ENCODE measurements around the gene ZNF184. TPM values are rescaled to one million over a fixed set of nuclear protein-coding genes. Genes with fewer than 3 reads are reported as not detected.

The ZNF184 gene
- polyA plus RNA-seq (2013) = 6.0 and 6.4 TPM in 2 replicates

GRCh38 chr6:27472617-27473400, at the start of gene ZNF184:
TSS of gene ZNF184 (minus strand) at chr6:27473105. CDS start at chr6:27472294, 811 bp downstream.
- peak; percentile 99 for DNase-seq
- Histone ChIP-seq H3K27ac (ENCODE audit: low read depth, low read length) (peak within 1 kb of the TSS; percentile 78), H3K9me3 (ENCODE audit: insufficient read depth, low read depth, low read length) (no peaks in the 10 kb centered on the region), H3K79me1 (ENCODE audit: low read length) (peaks cover 9% of the 10 kb centered on the region), H2AK5ac (ENCODE audit: low read length) (no peak within 1 kb of the TSS), H3K23ac (ENCODE audit: low read length) (no peak within 1 kb of the TSS), H4K91ac (ENCODE audit: low read depth, low read length) (peak within 1 kb of the TSS; percentile 75), H3K27me3 (ENCODE audit: insufficient read depth, low read length) (no peaks in the 10 kb centered on the region), H3K14ac (ENCODE audit: low read length) (peak within 1 kb of the TSS; percentile 45), H3K9ac (ENCODE audit: low read length) (peak within 1 kb of the TSS; percentile 86), H2BK5ac (ENCODE audit: low read depth, low read length, poor library complexity) (peak within 1 kb of the TSS; percentile 24), H2AFZ (ENCODE audit: insufficient read depth, low read length, poor library complexity) (peak within 1 kb of the TSS; percentile 38), H4K12ac (ENCODE audit: low read depth, low read length) (peak within 1 kb of the TSS; percentile 55), H2BK12ac (ENCODE audit: low read length) (no peak within 1 kb of the TSS), H3K4me1 (ENCODE audit: control insufficient read depth in 1 of 2, insufficient read depth in 2 of 2, low read length in 2 of 2) (no peaks in the 10 kb centered on the region), H4K8ac (ENCODE audit: low read depth, low read length) (peak within 1 kb of the TSS; percentile 72), H3K79me2 (ENCODE audit: control insufficient read depth, insufficient read depth, low read length, poor library complexity) (no peaks in the 10 kb centered on the region), H3K4me3 (ENCODE audit: low read depth, low read length) (peak within 1 kb of the TSS; percentile 79), H3K36me3 (ENCODE audit: control insufficient read depth in 1 of 2, insufficient read depth in 2 of 2, low read length in 2 of 2) (no peaks in the 10 kb centered on the region), H3K18ac (ENCODE audit: low read length) (peak within 1 kb of the TSS; percentile 14), H2BK120ac (ENCODE audit: insufficient read depth, low read length, poor library complexity) (peak within 1 kb of the TSS; percentile 18), H3K4ac (ENCODE audit: low read depth, low read length) (peak within 1 kb of the TSS; percentile 5), H3K4me2 (ENCODE audit: low read length) (peak within 1 kb of the TSS; percentile 77)
- no CpG with 5 or more reads among the region's 56 CpGs for WGBS (ENCODE audit: extremely low coverage, insufficient coverage, insufficient read length)

- peak overlapping the region; percentile 16 for H3K9ac ChIP-seq (ENCODE audit: low read length)
- H3K14ac ChIP-seq (ENCODE audit: low read length) = peak overlapping the region; percentile 92
- H2BK5ac ChIP-seq (ENCODE audit: low read depth, low read length, poor library complexity) = peak overlapping the region; percentile 35
- peak overlapping the region; percentile 87 for H4K12ac ChIP-seq (ENCODE audit: low read depth, low read length)
- H3K79me2 ChIP-seq (ENCODE audit: control insufficient read depth, insufficient read depth, low read length, poor library complexity) = peaks cover 2% of the 10 kb centered on the region
- H3K4ac ChIP-seq (ENCODE audit: low read depth, low read length) = no peak overlapping the region
- no peak overlapping the region for H2BK12ac ChIP-seq (ENCODE audit: low read length)
- peak overlapping the region; percentile 57 for H3K4me2 ChIP-seq (ENCODE audit: low read length)
- H2AK5ac ChIP-seq (ENCODE audit: low read length) = peak overlapping the region; percentile 74
- peak overlapping the region; percentile 42 for H4K91ac ChIP-seq (ENCODE audit: low read depth, low read length)
- H3K79me1 ChIP-seq (ENCODE audit: low read length) = peaks cover 3% of the 10 kb centered on the region
- H3K4me1 ChIP-seq (ENCODE audit: control insufficient read depth in 1 of 2, insufficient read depth in 2 of 2, low read length in 2 of 2) = no peaks in the 10 kb centered on the region
- peak overlapping the region; percentile 74 for H3K18ac ChIP-seq (ENCODE audit: low read length)
- no peak overlapping the region for H2BK120ac ChIP-seq (ENCODE audit: insufficient read depth, low read length, poor library complexity)
- peak; percentile 71 to 90 for DNase-seq
- WGBS (ENCODE audit: extremely low coverage, insufficient coverage, insufficient read length) = no CpG with 5 or more reads among the region's 42 CpGs
- H3K23ac ChIP-seq (ENCODE audit: low read length) = no peak overlapping the region
- H3K27ac ChIP-seq (ENCODE audit: low read depth, low read length) = peak overlapping the region; percentile 24
- peak overlapping the region; percentile 82 for H4K8ac ChIP-seq (ENCODE audit: low read depth, low read length)
- peak overlapping the region; percentile 75 for H3K4me3 ChIP-seq (ENCODE audit: low read depth, low read length)
- H2AFZ ChIP-seq (ENCODE audit: insufficient read depth, low read length, poor library complexity) = peak overlapping the region; percentile 100
- no peaks in the 10 kb centered on the region for H3K9me3 ChIP-seq (ENCODE audit: insufficient read depth, low read depth, low read length)
- no peaks in the 10 kb centered on the region for H3K27me3 ChIP-seq (ENCODE audit: insufficient read depth, low read length)
- no peaks in the 10 kb centered on the region for H3K36me3 ChIP-seq (ENCODE audit: control insufficient read depth in 1 of 2, insufficient read depth in 2 of 2, low read length in 2 of 2)
Measured at GRCh38 chr6:27518881-27519795, 46.2 kb upstream of the ZNF184 start.

- no peak overlapping the region for H3K4me3 ChIP-seq (ENCODE audit: low read depth, low read length)
- H3K4me1 ChIP-seq (ENCODE audit: control insufficient read depth in 1 of 2, insufficient read depth in 2 of 2, low read length in 2 of 2) = no peaks in the 10 kb centered on the region
Measured at GRCh38 chr6:27517928-27518787, 45.3 kb upstream of the ZNF184 start.

DNA sequence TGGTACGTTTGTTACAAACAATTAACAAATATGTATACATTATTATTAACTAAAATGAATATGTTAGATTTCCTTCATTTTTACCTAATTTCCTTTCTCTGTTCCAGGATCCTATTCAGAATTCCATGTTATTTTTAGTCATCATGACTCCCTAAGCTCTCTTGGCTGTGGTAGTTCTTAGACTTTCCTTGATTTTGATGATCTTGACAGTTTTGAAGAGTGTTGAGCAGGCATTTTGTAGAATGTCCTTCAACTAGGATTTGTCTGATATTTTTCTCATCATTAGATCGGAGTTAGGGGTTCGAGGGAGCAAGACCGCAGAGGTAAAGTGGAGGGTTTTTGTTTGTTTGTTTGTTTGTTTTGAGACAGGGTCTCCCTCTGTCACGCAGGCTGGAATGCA, 44.3 kb upstream of the ZNF184 start:
- no peak overlapping the region for H2BK12ac ChIP-seq (ENCODE audit: low read length)
- H3K27ac ChIP-seq (ENCODE audit: low read depth, low read length) = no peak overlapping the region
- peaks cover 2% of the 10 kb centered on the region for H3K79me2 ChIP-seq (ENCODE audit: control insufficient read depth, insufficient read depth, low read length, poor library complexity)
- no peak overlapping the region for H4K12ac ChIP-seq (ENCODE audit: low read depth, low read length)
- H3K9ac ChIP-seq (ENCODE audit: low read length) = no peak overlapping the region
- no peak overlapping the region for H2AK5ac ChIP-seq (ENCODE audit: low read length)
- H3K27me3 ChIP-seq (ENCODE audit: insufficient read depth, low read length) = no peaks in the 10 kb centered on the region
- H3K4me2 ChIP-seq (ENCODE audit: low read length) = no peak overlapping the region
- no peak overlapping the region for H4K8ac ChIP-seq (ENCODE audit: low read depth, low read length)
- H3K4me1 ChIP-seq (ENCODE audit: control insufficient read depth in 1 of 2, insufficient read depth in 2 of 2, low read length in 2 of 2) = no peaks in the 10 kb centered on the region
- H3K79me1 ChIP-seq (ENCODE audit: low read length) = peaks cover 3% of the 10 kb centered on the region
- H2AFZ ChIP-seq (ENCODE audit: insufficient read depth, low read length, poor library complexity) = no peak overlapping the region
- H3K23ac ChIP-seq (ENCODE audit: low read length) = no peak overlapping the region
- no peak overlapping the region for H3K14ac ChIP-seq (ENCODE audit: low read length)
- no peak overlapping the region for H3K4me3 ChIP-seq (ENCODE audit: low read depth, low read length)
- no peak overlapping the region for H3K4ac ChIP-seq (ENCODE audit: low read depth, low read length)
- no peak for DNase-seq
- no peak overlapping the region for H2BK120ac ChIP-seq (ENCODE audit: insufficient read depth, low read length, poor library complexity)
- no peaks in the 10 kb centered on the region for H3K36me3 ChIP-seq (ENCODE audit: control insufficient read depth in 1 of 2, insufficient read depth in 2 of 2, low read length in 2 of 2)
- WGBS (ENCODE audit: extremely low coverage, insufficient coverage, insufficient read length) = no CpG with 5 or more reads among the region's 5 CpGs
- no peak overlapping the region for H3K18ac ChIP-seq (ENCODE audit: low read length)
- H3K9me3 ChIP-seq (ENCODE audit: insufficient read depth, low read depth, low read length) = no peaks in the 10 kb centered on the region
- no peak overlapping the region for H4K91ac ChIP-seq (ENCODE audit: low read depth, low read length)
- no peak overlapping the region for H2BK5ac ChIP-seq (ENCODE audit: low read depth, low read length, poor library complexity)

More at GRCh38 chr6:27517928-27518787, 45.3 kb upstream of the ZNF184 start:
- no peak overlapping the region for H2AFZ ChIP-seq (ENCODE audit: insufficient read depth, low read length, poor library complexity)
- no peak overlapping the region for H3K18ac ChIP-seq (ENCODE audit: low read length)
- H4K12ac ChIP-seq (ENCODE audit: low read depth, low read length) = no peak overlapping the region
- no peak overlapping the region for H4K8ac ChIP-seq (ENCODE audit: low read depth, low read length)
- peaks cover 2% of the 10 kb centered on the region for H3K79me2 ChIP-seq (ENCODE audit: control insufficient read depth, insufficient read depth, low read length, poor library complexity)
- no peak overlapping the region for H3K23ac ChIP-seq (ENCODE audit: low read length)
- H3K9ac ChIP-seq (ENCODE audit: low read length) = no peak overlapping the region
- H4K91ac ChIP-seq (ENCODE audit: low read depth, low read length) = no peak overlapping the region
- DNase-seq = no peak
- WGBS (ENCODE audit: extremely low coverage, insufficient coverage, insufficient read length) = no CpG with 5 or more reads among the region's 12 CpGs
- H3K14ac ChIP-seq (ENCODE audit: low read length) = no peak overlapping the region
- peak overlapping the region; percentile 57 for H3K4me2 ChIP-seq (ENCODE audit: low read length)
- no peaks in the 10 kb centered on the region for H3K36me3 ChIP-seq (ENCODE audit: control insufficient read depth in 1 of 2, insufficient read depth in 2 of 2, low read length in 2 of 2)
- no peak overlapping the region for H2BK120ac ChIP-seq (ENCODE audit: insufficient read depth, low read length, poor library complexity)
- no peak overlapping the region for H3K4ac ChIP-seq (ENCODE audit: low read depth, low read length)
- no peaks in the 10 kb centered on the region for H3K27me3 ChIP-seq (ENCODE audit: insufficient read depth, low read length)
- no peak overlapping the region for H2BK12ac ChIP-seq (ENCODE audit: low read length)
- H3K27ac ChIP-seq (ENCODE audit: low read depth, low read length) = no peak overlapping the region
- H2BK5ac ChIP-seq (ENCODE audit: low read depth, low read length, poor library complexity) = no peak overlapping the region
- no peak overlapping the region for H2AK5ac ChIP-seq (ENCODE audit: low read length)
- H3K79me1 ChIP-seq (ENCODE audit: low read length) = peaks cover 3% of the 10 kb centered on the region
- H3K9me3 ChIP-seq (ENCODE audit: insufficient read depth, low read depth, low read length) = no peaks in the 10 kb centered on the region

Data from trophoblast cell (in vitro differentiated cells and primary cell).